Activated CD4-positive, alpha-beta T cell treated with anti-CD3 and anti-CD28 coated beads, Interleukin-10, Interleukin-2, amounts not matched to agents 100 ng/mL and 50 ng/mL, durations not matched to agents 16 hours and 8 hours (primary cell): ENCODE measurements around the gene TAMM41.
"Not testable (repeated sequence)": the region's sequence is repeated elsewhere in the genome, so short reads cannot be mapped to it uniquely, and the experiment has no call there.

Experiments
- DNase-seq: peaks from one replicate; pipeline ENCODE4 v3.0.0-alpha.2; 2020

TAMM41 gene

GRCh38 chr3:11757929-11758328 lies 88.8 kb downstream of the TAMM41 start:
- DNase-seq = no peak

GRCh38 chr3:11757441-11757875 lies 89.2 kb downstream of the TAMM41 start:
- no peak for DNase-seq

GRCh38 chr3:11755276-11755675 lies 91.4 kb downstream of the TAMM41 start:
- no peak for DNase-seq

- not testable (repeated sequence) for DNase-seq
Measured at GRCh38 chr3:11752254-11752653, 94.4 kb downstream of the TAMM41 start.

GRCh38 chr3:11748306-11748705 lies 98.4 kb downstream of the TAMM41 start:
- DNase-seq = not testable (repeated sequence)
